IMR-90 (cell line): ENCODE data around the gene FTSJ3. TPM values are rescaled to one million over a fixed set of nuclear protein-coding genes. Genes with fewer than 3 reads are reported as not detected.
"Not testable (repeated sequence)": the region's sequence is repeated elsewhere in the genome, so short reads cannot be mapped to it uniquely, and the experiment has no call there.

Source experiments
- ATAC-seq: fragments of 200-7000 bp; cut with Tn5 transposase; 2 replicates; pipeline ENCODE4 v1.9.1; 2020; ENCODE audit warnings: low read depth, mild to moderate bottlenecking, moderate library complexity
- BruUV-seq: library from RNA; stranded (reverse); fragments of 400-500 nt; replicated peaks from 2 replicates; lab custom pipeline; 2021; lab: Mats Ljungman, UMichigan
- CTCF ChIA-PET: fragments of 300-600 bp; formaldehyde crosslinking; extraction: SDS; loops from one replicate; lab custom pipeline; 2021; ENCODE audit warnings: antibody characterized with exemption; lab: Yijun Ruan, JAX
- POLR2A ChIA-PET: fragments of 300-600 bp; sonication (Branson Sonifier 250); formaldehyde crosslinking; loops from one replicate; lab custom pipeline; 2022; ENCODE audit warnings: antibody characterized with exemption; ENCODE audit not compliant: unreplicated experiment; lab: Charles Lee
- DNase-seq: peaks from one replicate; pipeline ENCODE4 v3.0.0; 2013
- H2AFZ ChIP-seq: replicated peaks from 2 replicates; pipeline ENCODE3; 2013; ENCODE audit warnings: low read length, mild to moderate bottlenecking; ENCODE audit not compliant: poor library complexity
- H2AK5ac ChIP-seq: 2 replicates; pipeline ENCODE4 v1.6.1; 2013; ENCODE audit warnings: low read depth, low read length, inconsistent platforms
- H2AK9ac ChIP-seq: replicated peaks from 2 replicates; pipeline ENCODE3; 2013; ENCODE audit warnings: mild to moderate bottlenecking, low read depth, low read length, moderate library complexity; ENCODE audit not compliant: poor library complexity
- H2BK120ac ChIP-seq: 2 replicates; pipeline ENCODE4 v1.6.1; 2013; ENCODE audit warnings: low read depth, low read length, inconsistent platforms
- H2BK15ac ChIP-seq: 3 replicates; pipeline ENCODE4 v1.6.1; 2013; ENCODE audit warnings: low read depth, low read length, inconsistent platforms
- H2BK20ac ChIP-seq: 2 replicates; pipeline ENCODE4 v1.6.1; 2013; ENCODE audit warnings: low read depth, mild to moderate bottlenecking, inconsistent platforms, low read length, moderate library complexity
- H2BK5ac ChIP-seq: 2 replicates; pipeline ENCODE4 v1.6.1; 2013; ENCODE audit warnings: mild to moderate bottlenecking, low read depth, low read length, inconsistent platforms; ENCODE audit not compliant: poor library complexity, severe bottlenecking
- H3K14ac ChIP-seq: replicated peaks from 2 replicates; pipeline ENCODE4 v1.6.1; 2013; ENCODE audit warnings: low read depth, low read length, inconsistent platforms
- H3K18ac ChIP-seq: 2 replicates; pipeline ENCODE4 v1.6.1; 2013; ENCODE audit warnings: low read depth, low read length, control low read depth
- H3K23ac ChIP-seq: 2 replicates; pipeline ENCODE4 v1.6.1; 2013; ENCODE audit warnings: low read depth, low read length, inconsistent platforms
- H3K27ac ChIP-seq: 2 replicates; pipeline ENCODE4 v1.5.1; 2013; ENCODE audit warnings: mild to moderate bottlenecking, control low read depth, low read length; ENCODE audit not compliant: insufficient read depth
- H3K27me3 ChIP-seq: 2 replicates; pipeline ENCODE4 v1.6.1; 2013; ENCODE audit warnings: low read length; ENCODE audit not compliant: control insufficient read depth, insufficient read depth
- H3K36me3 ChIP-seq: 2 replicates; pipeline ENCODE4 v1.6.1; 2013; ENCODE audit warnings: low read length, mixed read lengths; ENCODE audit not compliant: control insufficient read depth, insufficient read depth
- H3K4ac ChIP-seq: 2 replicates; pipeline ENCODE4 v1.6.1; 2013; ENCODE audit warnings: low read depth, low read length, inconsistent platforms
- H3K4me1 ChIP-seq: 2 replicates; pipeline ENCODE4 v1.6.1; 2013; ENCODE audit warnings: low read length, mixed read lengths; ENCODE audit not compliant: control insufficient read depth, insufficient read depth
- H3K4me2 ChIP-seq: 2 replicates; pipeline ENCODE4 v1.6.1; 2013; ENCODE audit warnings: low read depth, mild to moderate bottlenecking, control low read depth, low read length, moderate library complexity
- H3K4me3 ChIP-seq: 2 replicates; pipeline ENCODE4 v1.5.1; 2013; ENCODE audit warnings: low read depth, mild to moderate bottlenecking, control low read depth, low read length, moderate library complexity; ENCODE audit not compliant: insufficient read depth
- H3K56ac ChIP-seq: 2 replicates; pipeline ENCODE4 v1.6.1; 2013; ENCODE audit warnings: low read length, inconsistent platforms; ENCODE audit not compliant: insufficient read depth; ENCODE audit errors: extremely low read depth
- H3K79me1 ChIP-seq, 2 experiments: 2 replicates each; pipeline ENCODE4 v1.6.1; 2013; ENCODE audit warnings: low read length in 2 of 2, inconsistent platforms in 1 of 2, low read depth in 1 of 2
- H3K9ac ChIP-seq: 2 replicates; pipeline ENCODE4 v1.6.1; 2013; ENCODE audit warnings: low read depth, low read length, control low read depth
- H3K9me1 ChIP-seq: 2 replicates; pipeline ENCODE4 v1.6.1; 2013; ENCODE audit warnings: low read length, inconsistent platforms; ENCODE audit not compliant: insufficient read depth
- H3K9me3 ChIP-seq: 2 replicates; pipeline ENCODE4 v1.6.1; 2013; ENCODE audit warnings: low read length; ENCODE audit not compliant: control insufficient read depth, insufficient read depth
- H4K20me1 ChIP-seq: 2 replicates; pipeline ENCODE4 v1.6.1; 2013; ENCODE audit warnings: low read length, inconsistent platforms; ENCODE audit not compliant: insufficient read depth
- H4K5ac ChIP-seq: 2 replicates; pipeline ENCODE4 v1.6.1; 2013; ENCODE audit warnings: mild to moderate bottlenecking, low read depth, low read length, control low read depth
- H4K8ac ChIP-seq, 2 experiments: 2 replicates each; pipeline ENCODE4 v1.6.1; 2013; ENCODE audit warnings: low read depth in 2 of 2, low read length in 2 of 2, control low read depth in 1 of 2, inconsistent platforms in 1 of 2
- H4K91ac ChIP-seq: 2 replicates; pipeline ENCODE4 v1.6.1; 2013; ENCODE audit warnings: low read depth, low read length, inconsistent platforms; ENCODE audit not compliant: insufficient read depth
- WGBS, 2 experiments: methylation state at CpG; one replicate each; pipeline versions ENCODE4 v1.1.5 to v1.1.7; 2013; ENCODE audit warnings: missing lambda C conversion rate in 2 of 2; ENCODE audit not compliant: insufficient read length in 1 of 2; ENCODE audit errors: extremely low coverage in 2 of 2; 5-methylcytosine and 5-hydroxymethylcytosine counted together
- dilution Hi-C: fragments of 300-500 bp; cut with HindIII; formaldehyde crosslinking; loops from one replicate; pipeline ENCODE4 v1.14.3; 2018; ENCODE audit warnings: low sequenced_read_pairs; ENCODE audit not compliant: unreplicated experiment
- in situ Hi-C: fragments of 300-500 bp; cut with MboI; formaldehyde crosslinking; loops from 3 replicates; pipeline ENCODE4 v1.14.3; 2019; ENCODE audit warnings: low sequenced_read_pairs, inconsistent platforms, mixed read lengths
- intact Hi-C: fragments of 100-400 bp; cut with micrococcal nuclease; formaldehyde crosslinking; loops from 2 replicates; pipeline ENCODE4 v1.10.0; 2022
- polyA plus RNA-seq, 3 experiments: library from polyadenylated mRNA; depleted of rRNA; stranded (reverse); fragments of >200 nt; gene quantifications; 2 replicates each; pipeline ENCODE4 v1.2.3, GENCODE V29; 2012; ENCODE audit warnings: low replicate concordance in 1 of 3
- total RNA-seq: library from RNA; depleted of rRNA; stranded (reverse); fragments of >200 nt; gene quantifications from 2 replicates; pipeline ENCODE4 v1.2.3, GENCODE V29; 2012

Gene FTSJ3
- total and polyA plus RNA-seq, 2 of the 4 experiments (the other 2 are of a cell fraction) = 51.3 to 68.1 TPM

DNA sequence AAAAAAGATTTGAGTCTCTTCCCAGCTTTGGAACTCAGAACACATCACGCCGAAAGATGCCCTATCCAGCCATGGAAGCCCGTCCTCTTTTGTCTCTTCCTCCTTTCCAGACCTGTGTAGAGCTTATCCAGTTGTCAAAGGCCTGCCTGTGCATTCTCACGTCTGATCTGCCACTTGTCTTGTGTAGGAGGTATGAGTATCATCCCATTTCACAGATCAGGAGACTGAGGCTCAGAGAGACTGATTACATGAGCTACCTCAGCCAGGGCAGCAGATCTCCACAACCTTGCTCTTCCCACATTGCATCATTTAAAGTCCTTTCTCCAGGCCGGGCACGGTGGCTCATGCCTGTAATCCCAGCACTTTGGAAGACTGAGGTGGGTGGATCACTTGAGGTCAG is 47.2 kb upstream of the FTSJ3 start:
- H3K18ac ChIP-seq, H3K36me3 ChIP-seq, H4K91ac ChIP-seq, H4K8ac ChIP-seq, H3K79me1 ChIP-seq, H4K20me1 ChIP-seq, H3K4me1 ChIP-seq, H3K4me2 ChIP-seq, DNase-seq, POLR2A ChIA-PET, H3K4ac ChIP-seq, H2AK9ac ChIP-seq, H3K27ac ChIP-seq, H2AK5ac ChIP-seq, H3K56ac ChIP-seq, H2BK5ac ChIP-seq, in situ Hi-C loops, H3K4me3 ChIP-seq, H3K9ac ChIP-seq, H2BK15ac ChIP-seq, H3K14ac ChIP-seq, intact Hi-C loops, H3K9me3 ChIP-seq, H3K23ac ChIP-seq, H4K5ac ChIP-seq, H2BK20ac ChIP-seq, BruUV-seq, H3K9me1 ChIP-seq, H2BK120ac ChIP-seq, H2AFZ ChIP-seq, dilution Hi-C loops, ATAC-seq: not testable (repeated sequence)
- CTCF ChIA-PET = interaction anchor here (0.6 kb wide), 1 partner anchor 31 kb away, joined by 5 read pairs; no protein-coding TSS in a partner anchor
- peaks cover 17% of the 10 kb centered on the region for H3K27me3 ChIP-seq
- WGBS, 2 experiments = no CpG with 5 or more reads among the region's 6 CpGs

DNA sequence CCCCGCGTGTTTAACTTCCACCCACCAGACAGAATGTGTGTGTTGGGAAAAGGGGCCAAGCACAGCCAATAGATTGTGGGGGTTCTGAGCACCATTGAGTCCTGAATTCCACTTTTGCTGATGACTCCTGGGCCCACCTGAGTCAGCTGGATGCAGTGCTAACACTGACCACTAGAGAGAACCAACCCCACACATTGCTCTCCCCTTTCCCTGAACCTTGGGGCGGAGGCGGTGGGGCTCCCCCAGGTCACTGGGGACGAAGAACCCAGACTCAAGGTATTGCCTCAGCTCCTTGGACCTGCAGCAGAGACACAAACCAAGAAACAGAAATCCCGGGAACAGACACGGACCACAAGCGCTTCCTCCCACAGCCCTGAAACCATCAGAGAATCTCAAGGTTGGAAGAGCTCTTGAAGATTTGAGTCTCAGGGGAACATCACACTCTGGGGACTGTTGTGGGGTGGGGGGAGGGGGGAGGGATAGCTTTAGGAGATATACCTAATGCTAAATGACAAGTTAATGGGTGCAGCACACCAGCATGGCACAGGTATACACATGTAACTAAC is 46.7 kb upstream of the FTSJ3 start:
- H3K4me1 ChIP-seq, H3K9me1 ChIP-seq, H3K14ac ChIP-seq, intact Hi-C loops, H4K91ac ChIP-seq, H3K79me1 ChIP-seq, BruUV-seq, H4K5ac ChIP-seq, H2BK15ac ChIP-seq, H3K4ac ChIP-seq, in situ Hi-C loops, H3K4me2 ChIP-seq, H3K23ac ChIP-seq, H2AFZ ChIP-seq, H2AK9ac ChIP-seq, dilution Hi-C loops, H3K9me3 ChIP-seq, DNase-seq, CTCF ChIA-PET, H2BK20ac ChIP-seq, H3K56ac ChIP-seq, H4K20me1 ChIP-seq, H3K9ac ChIP-seq, H2BK120ac ChIP-seq, ATAC-seq, H4K8ac ChIP-seq, H3K27ac ChIP-seq, POLR2A ChIA-PET, H2AK5ac ChIP-seq, H3K36me3 ChIP-seq, H2BK5ac ChIP-seq, H3K18ac ChIP-seq, H3K4me3 ChIP-seq: not testable (repeated sequence)
- H3K27me3 ChIP-seq = peaks cover 14% of the 10 kb centered on the region
- 0% methylated on average over 1 of the region's 8 CpGs; no CpG with 5 or more reads in 1 of the 2 experiments for WGBS, 2 experiments
